ENCODE measurements around the gene UNC5CL.

DNA sequence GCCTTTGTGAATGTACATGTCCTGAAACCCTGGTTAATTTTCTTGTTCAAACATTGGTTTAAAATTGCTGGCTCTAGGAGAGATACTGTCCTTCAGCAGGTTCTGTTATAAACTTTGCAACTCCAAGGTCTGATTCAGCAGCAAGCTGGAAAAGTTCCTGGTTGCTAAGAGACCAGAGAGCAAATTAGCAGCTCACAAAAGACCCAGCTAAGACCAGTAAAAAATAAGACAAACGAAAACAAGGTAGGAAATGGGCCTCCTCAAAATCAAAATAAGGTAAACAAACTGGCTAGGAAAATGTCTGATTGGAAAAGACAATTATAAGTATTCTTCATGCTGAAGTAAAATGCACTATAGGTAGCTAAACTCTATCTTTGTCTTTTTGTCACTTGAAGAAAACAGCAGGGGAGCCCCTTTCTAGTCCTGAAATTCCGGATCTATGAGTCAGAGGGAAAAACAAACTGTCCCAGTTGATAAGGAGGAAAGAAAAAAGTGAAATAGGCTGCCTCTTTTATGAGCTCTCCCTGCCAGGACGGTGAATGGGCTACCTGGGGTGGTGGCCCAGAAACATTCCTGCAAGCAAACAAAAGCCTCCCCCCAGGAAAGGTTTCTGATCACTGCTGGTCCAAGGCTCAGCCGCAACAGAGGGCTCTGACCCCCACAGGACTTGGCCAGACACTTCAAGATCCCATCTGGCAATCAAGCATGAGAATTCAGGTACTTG, 41.6 kb downstream of the UNC5CL start:
- TF ChIP-seq, protein P1, sequence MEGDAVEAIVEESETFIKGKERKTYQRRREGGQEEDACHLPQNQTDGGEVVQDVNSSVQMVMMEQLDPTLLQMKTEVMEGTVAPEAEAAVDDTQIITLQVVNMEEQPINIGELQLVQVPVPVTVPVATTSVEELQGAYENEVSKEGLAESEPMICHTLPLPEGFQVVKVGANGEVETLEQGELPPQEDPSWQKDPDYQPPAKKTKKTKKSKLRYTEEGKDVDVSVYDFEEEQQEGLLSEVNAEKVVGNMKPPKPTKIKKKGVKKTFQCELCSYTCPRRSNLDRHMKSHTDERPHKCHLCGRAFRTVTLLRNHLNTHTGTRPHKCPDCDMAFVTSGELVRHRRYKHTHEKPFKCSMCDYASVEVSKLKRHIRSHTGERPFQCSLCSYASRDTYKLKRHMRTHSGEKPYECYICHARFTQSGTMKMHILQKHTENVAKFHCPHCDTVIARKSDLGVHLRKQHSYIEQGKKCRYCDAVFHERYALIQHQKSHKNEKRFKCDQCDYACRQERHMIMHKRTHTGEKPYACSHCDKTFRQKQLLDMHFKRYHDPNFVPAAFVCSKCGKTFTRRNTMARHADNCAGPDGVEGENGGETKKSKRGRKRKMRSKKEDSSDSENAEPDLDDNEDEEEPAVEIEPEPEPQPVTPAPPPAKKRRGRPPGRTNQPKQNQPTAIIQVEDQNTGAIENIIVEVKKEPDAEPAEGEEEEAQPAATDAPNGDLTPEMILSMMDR (IDR thresholded peaks at IDR 0.05): no peak
- peak in 2 of 3 donors; percentile 54 to 71 for TF ChIP-seq POLR2A (IDR thresholded peaks at IDR 0.05)
